Calu3 (cell line): ENCODE results near the gene RPL22. TPM values are rescaled to one million over a fixed set of nuclear protein-coding genes. Genes with fewer than 3 reads are reported as not detected.

Experiments used
- BruUV-seq: library from RNA; stranded (reverse); fragments of 400-500 nt; replicated peaks from 2 replicates; lab custom pipeline; 2021; lab: Mats Ljungman, UMichigan
- CTCF ChIA-PET: fragments of 300-600 bp; sonication (Branson Sonifier 250); formaldehyde crosslinking; loops from one replicate; lab custom pipeline; 2022; ENCODE audit warnings: antibody characterized with exemption; lab: Charles Lee
- DNase-seq: peaks from one replicate; pipeline ENCODE4 v3.0.0; 2022
- H3K27ac Mint-ChIP-seq: one replicate; pipeline ENCODE4 v1.8.0; 2022; ENCODE audit warnings: mixed read lengths; ENCODE audit not compliant: unreplicated experiment
- H3K27me3 Mint-ChIP-seq: one replicate; pipeline ENCODE4 v1.8.0; 2022; ENCODE audit warnings: mixed read lengths; ENCODE audit not compliant: unreplicated experiment
- H3K36me3 Mint-ChIP-seq: one replicate; pipeline ENCODE4 v1.8.0; 2022; ENCODE audit warnings: mild to moderate bottlenecking, moderate library complexity, mixed read lengths; ENCODE audit not compliant: insufficient read depth, unreplicated experiment
- H3K4me1 Mint-ChIP-seq: one replicate; pipeline ENCODE4 v1.8.0; 2022; ENCODE audit warnings: mild to moderate bottlenecking, low read depth, mixed read lengths; ENCODE audit not compliant: unreplicated experiment
- H3K4me3 Mint-ChIP-seq: one replicate; pipeline ENCODE4 v1.8.0; 2022; ENCODE audit warnings: mild to moderate bottlenecking, low read depth, moderate library complexity, mixed read lengths; ENCODE audit not compliant: unreplicated experiment
- H3K9me3 Mint-ChIP-seq: one replicate; pipeline ENCODE4 v1.8.0; 2022; ENCODE audit warnings: low read depth, mixed read lengths; ENCODE audit not compliant: unreplicated experiment
- CTCF ChIP-seq: fragments of 200-600 bp; IDR thresholded peaks from one replicate; pipeline ENCODE4 v1.8.0; 2022; ENCODE audit warnings: antibody characterized with exemption; ENCODE audit not compliant: unreplicated experiment
- intact Hi-C: fragments of 100-400 bp; cut with micrococcal nuclease; formaldehyde crosslinking; loops from one replicate; pipeline ENCODE4 v1.10.0; 2022; ENCODE audit not compliant: unreplicated experiment
- total RNA-seq: library from RNA; stranded (reverse); gene quantifications from 2 replicates; pipeline ENCODE4 v1.2.3, GENCODE V29; 2022

RPL22 gene
- total RNA-seq, 1 experiment from 2014 or later = 259 TPM

- intact Hi-C loops = no loop called here
- Mint-ChIP-seq H3K4me3 (no peak overlapping the region), H3K36me3 (peaks cover 78% of the 10 kb centered on the region), H3K4me1 (no peaks in the 10 kb centered on the region), H3K27me3 (no peaks in the 10 kb centered on the region), H3K27ac (no peak overlapping the region), H3K9me3 (no peaks in the 10 kb centered on the region)
- no peak for TF ChIP-seq CTCF
- DNase-seq = no peak
- no TSS peak for BruUV-seq
- CTCF ChIA-PET = interaction anchor here (0.5 kb wide), 1 partner anchor 23 kb away, joined by 3 read pairs; no protein-coding TSS in a partner anchor
Measured at GRCh38 chr1:6209661-6210580, 10.5 kb upstream of the RPL22 start.

GRCh38 chr1:6208723-6209660, 9.6 kb upstream of the RPL22 start:
- intact Hi-C loops = no loop called here
- Mint-ChIP-seq H3K4me3 (no peak overlapping the region), H3K4me1 (no peaks in the 10 kb centered on the region), H3K9me3 (no peaks in the 10 kb centered on the region), H3K36me3 (peaks cover 74% of the 10 kb centered on the region), H3K27me3 (no peaks in the 10 kb centered on the region), H3K27ac (no peak overlapping the region)
- no peak for TF ChIP-seq CTCF
- CTCF ChIA-PET = no interaction called here
- no TSS peak for BruUV-seq
- no peak for DNase-seq

GRCh38 chr1:6207921-6208320, 8.5 kb upstream of the RPL22 start:
- Mint-ChIP-seq H3K36me3 (peaks cover 68% of the 10 kb centered on the region), H3K27ac (no peak overlapping the region), H3K4me3 (peak overlapping the region; percentile 81), H3K4me1 (no peaks in the 10 kb centered on the region), H3K9me3 (no peaks in the 10 kb centered on the region), H3K27me3 (no peaks in the 10 kb centered on the region)
- no TSS peak for BruUV-seq
- intact Hi-C loops = no loop called here
- DNase-seq = no peak
- no peak for TF ChIP-seq CTCF
- CTCF ChIA-PET = no interaction called here
